Measurements from ENCODE around the gene ITFG2.

The ITFG2 gene

DNA sequence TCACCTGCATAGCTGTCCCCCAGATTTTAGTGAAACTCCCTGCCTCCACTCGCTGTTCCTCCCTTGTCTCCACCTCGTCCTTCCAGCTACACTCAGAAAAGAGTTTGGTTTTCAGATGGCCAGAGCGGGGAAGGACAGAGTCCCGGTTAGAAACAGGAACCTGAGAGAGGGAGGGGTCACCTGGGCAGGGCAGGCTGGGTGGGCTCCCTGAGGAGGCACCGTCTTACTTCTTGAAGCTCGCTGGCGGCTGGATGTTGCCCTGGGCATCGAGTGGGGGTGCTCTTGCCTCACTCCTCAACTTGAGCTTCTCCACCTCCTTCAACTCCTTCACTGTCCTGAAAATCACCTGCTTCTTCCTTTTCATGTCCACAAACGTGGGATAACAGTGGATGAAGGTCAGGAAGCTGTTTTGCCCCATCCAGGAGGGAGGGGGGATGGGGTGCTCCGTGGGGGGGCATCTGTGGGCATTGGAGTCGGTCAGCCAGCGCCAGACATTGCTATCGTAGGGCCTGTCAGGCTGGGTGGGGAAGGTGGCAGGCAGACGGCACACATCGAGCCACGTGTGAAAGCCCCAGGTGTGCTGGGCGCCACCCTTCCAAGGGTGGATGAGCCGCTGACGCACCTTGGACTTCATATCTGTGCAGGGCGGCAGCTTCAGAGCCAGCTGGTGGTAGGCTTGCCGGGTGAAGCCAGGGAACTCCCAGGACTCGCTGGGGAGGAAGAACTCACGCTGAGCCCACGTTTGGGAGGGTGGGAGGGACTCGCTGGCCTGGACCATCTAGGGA lies 42.4 kb downstream of the ITFG2 start:
- no peak overlapping the region for H3K27ac ChIP-seq (ENCODE audit: low read length)
- no peaks in the 10 kb centered on the region for H3K9me2 ChIP-seq (replicated peaks; ENCODE audit: insufficient read depth, low read length)
- no peak for DNase-seq
- H3F3A ChIP-seq (ENCODE audit: insufficient read depth, low read length) = peaks cover 3% of the 10 kb centered on the region; the same call in 1 of the 2 replicates
- no peaks in the 10 kb centered on the region for H3K4me1 ChIP-seq (ENCODE audit: low read length)
- no peaks in the 10 kb centered on the region for H4K20me1 ChIP-seq (ENCODE audit: insufficient read depth, low read length)
- no peaks in the 10 kb centered on the region for H3K27me3 ChIP-seq (replicated peaks; ENCODE audit: insufficient read depth, low read length)
- H2AFZ ChIP-seq (ENCODE audit: low read length) = no peak overlapping the region
- H3K4me2 ChIP-seq (ENCODE audit: low read depth, low read length) = no peak overlapping the region
- no peaks in the 10 kb centered on the region for H3K79me2 ChIP-seq (ENCODE audit: low read length)
- H3K4me3 ChIP-seq (ENCODE audit: low read length) = no peak overlapping the region
- no peak overlapping the region for H3K9ac ChIP-seq (ENCODE audit: low read length)
- no peak for TF ChIP-seq EZH2 (optimal IDR thresholded peaks at IDR 0.05; ENCODE audit: low read depth, low read length)
- TF ChIP-seq, protein P1, sequence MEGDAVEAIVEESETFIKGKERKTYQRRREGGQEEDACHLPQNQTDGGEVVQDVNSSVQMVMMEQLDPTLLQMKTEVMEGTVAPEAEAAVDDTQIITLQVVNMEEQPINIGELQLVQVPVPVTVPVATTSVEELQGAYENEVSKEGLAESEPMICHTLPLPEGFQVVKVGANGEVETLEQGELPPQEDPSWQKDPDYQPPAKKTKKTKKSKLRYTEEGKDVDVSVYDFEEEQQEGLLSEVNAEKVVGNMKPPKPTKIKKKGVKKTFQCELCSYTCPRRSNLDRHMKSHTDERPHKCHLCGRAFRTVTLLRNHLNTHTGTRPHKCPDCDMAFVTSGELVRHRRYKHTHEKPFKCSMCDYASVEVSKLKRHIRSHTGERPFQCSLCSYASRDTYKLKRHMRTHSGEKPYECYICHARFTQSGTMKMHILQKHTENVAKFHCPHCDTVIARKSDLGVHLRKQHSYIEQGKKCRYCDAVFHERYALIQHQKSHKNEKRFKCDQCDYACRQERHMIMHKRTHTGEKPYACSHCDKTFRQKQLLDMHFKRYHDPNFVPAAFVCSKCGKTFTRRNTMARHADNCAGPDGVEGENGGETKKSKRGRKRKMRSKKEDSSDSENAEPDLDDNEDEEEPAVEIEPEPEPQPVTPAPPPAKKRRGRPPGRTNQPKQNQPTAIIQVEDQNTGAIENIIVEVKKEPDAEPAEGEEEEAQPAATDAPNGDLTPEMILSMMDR (IDR thresholded peaks at IDR 0.05; ENCODE audit: low read length) = no peak
- no peak for TF ChIP-seq EZH2phosphoT487 (IDR thresholded peaks at IDR 0.05; ENCODE audit: low read length)
- no peaks in the 10 kb centered on the region for H3K9me3 ChIP-seq (replicated peaks; ENCODE audit: insufficient read depth, low read length)
- no peaks in the 10 kb centered on the region for H3K36me3 ChIP-seq (replicated peaks; ENCODE audit: insufficient read depth, low read length)

DNA sequence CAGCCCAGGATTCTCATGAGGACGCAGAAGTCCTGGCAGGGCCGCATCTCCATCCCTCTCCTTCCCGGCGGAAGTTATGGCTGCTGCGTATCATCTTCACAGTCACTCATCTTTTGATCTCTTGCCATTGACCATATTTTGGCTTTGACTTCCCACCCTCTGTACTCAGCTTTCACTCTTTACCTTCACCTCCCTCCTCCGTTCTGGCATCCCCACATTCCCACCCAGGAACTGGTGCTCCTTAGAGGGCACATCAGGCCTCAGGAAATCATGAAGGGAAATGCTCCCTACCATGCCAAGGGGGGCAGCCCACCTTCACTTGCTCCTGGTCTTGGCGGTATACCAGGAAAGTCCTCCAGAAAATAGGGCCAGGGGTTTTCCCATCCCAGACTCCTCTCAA lies 43.1 kb downstream of the ITFG2 start:
- Histone ChIP-seq H3K4me2 (ENCODE audit: low read depth, low read length) (no peak overlapping the region), H3K79me2 (ENCODE audit: low read length) (no peaks in the 10 kb centered on the region), H4K20me1 (ENCODE audit: insufficient read depth, low read length) (no peaks in the 10 kb centered on the region), H3K27ac (ENCODE audit: low read length) (no peak overlapping the region), H3K9me2 (replicated peaks; ENCODE audit: insufficient read depth, low read length) (no peaks in the 10 kb centered on the region), H3K4me3 (ENCODE audit: low read length) (no peak overlapping the region), H3F3A (ENCODE audit: insufficient read depth, low read length) (peaks cover 3% of the 10 kb centered on the region; the same call in 1 of the 2 replicates), H3K27me3 (replicated peaks; ENCODE audit: insufficient read depth, low read length) (no peaks in the 10 kb centered on the region), H2AFZ (ENCODE audit: low read length) (no peak overlapping the region), H3K9me3 (replicated peaks; ENCODE audit: insufficient read depth, low read length) (no peaks in the 10 kb centered on the region), H3K4me1 (ENCODE audit: low read length) (no peaks in the 10 kb centered on the region), H3K9ac (ENCODE audit: low read length) (no peak overlapping the region), H3K36me3 (replicated peaks; ENCODE audit: insufficient read depth, low read length) (no peaks in the 10 kb centered on the region)
- DNase-seq = no peak
- TF ChIP-seq, protein P1 (IDR thresholded peaks at IDR 0.05; ENCODE audit: low read length) = no peak
- no peak for TF ChIP-seq EZH2phosphoT487 (IDR thresholded peaks at IDR 0.05; ENCODE audit: low read length)
- no peak for TF ChIP-seq EZH2 (optimal IDR thresholded peaks at IDR 0.05; ENCODE audit: low read depth, low read length)

DNA sequence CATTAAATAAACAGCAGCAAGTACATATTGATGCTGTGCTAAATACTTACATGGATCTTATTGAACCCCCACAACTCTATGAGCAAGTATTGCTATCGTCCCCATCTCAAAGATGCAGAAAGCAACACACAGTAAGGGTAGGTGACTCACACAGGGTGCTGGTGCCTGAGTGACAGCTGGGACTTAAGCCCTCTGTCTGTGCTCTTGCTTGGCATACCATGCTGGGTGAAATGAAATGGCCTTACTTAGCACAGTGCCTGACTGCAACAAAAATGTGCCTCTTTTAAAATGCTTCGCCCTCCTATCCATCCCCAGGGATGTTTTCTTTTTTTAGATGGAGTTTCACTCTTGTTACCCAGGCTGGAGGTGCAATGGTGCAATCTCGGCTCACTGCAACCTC lies 43.6 kb downstream of the ITFG2 start:
- DNase-seq = no peak
- H3K9me2 ChIP-seq (replicated peaks; ENCODE audit: insufficient read depth, low read length) = no peaks in the 10 kb centered on the region
- no peak overlapping the region for H3K27ac ChIP-seq (ENCODE audit: low read length)
- no peaks in the 10 kb centered on the region for H3K4me1 ChIP-seq (ENCODE audit: low read length)
- H2AFZ ChIP-seq (ENCODE audit: low read length) = no peak overlapping the region
- H3K9me3 ChIP-seq (replicated peaks; ENCODE audit: insufficient read depth, low read length) = no peaks in the 10 kb centered on the region
- H3K9ac ChIP-seq (ENCODE audit: low read length) = no peak overlapping the region
- H3K4me3 ChIP-seq (ENCODE audit: low read length) = no peak overlapping the region
- H3K79me2 ChIP-seq (ENCODE audit: low read length) = no peaks in the 10 kb centered on the region
- TF ChIP-seq EZH2 (optimal IDR thresholded peaks at IDR 0.05; ENCODE audit: low read depth, low read length) = no peak
- TF ChIP-seq, protein P1 (IDR thresholded peaks at IDR 0.05; ENCODE audit: low read length) = no peak
- TF ChIP-seq EZH2phosphoT487 (IDR thresholded peaks at IDR 0.05; ENCODE audit: low read length) = no peak
- peaks cover 3% of the 10 kb centered on the region; the same call in 1 of the 2 replicates for H3F3A ChIP-seq (ENCODE audit: insufficient read depth, low read length)
- H4K20me1 ChIP-seq (ENCODE audit: insufficient read depth, low read length) = no peaks in the 10 kb centered on the region
- no peak overlapping the region for H3K4me2 ChIP-seq (ENCODE audit: low read depth, low read length)
- H3K27me3 ChIP-seq (replicated peaks; ENCODE audit: insufficient read depth, low read length) = no peaks in the 10 kb centered on the region
- no peaks in the 10 kb centered on the region for H3K36me3 ChIP-seq (replicated peaks; ENCODE audit: insufficient read depth, low read length)

Measured in MM.1S (cell line).